Brain microvascular endothelial cell (primary cell): ENCODE data around the gene MYO18B.

ENCODE experiments used
- DNase-seq: peaks from one replicate; pipeline ENCODE4 v3.0.0-alpha.2; 2020
- H3K27ac ChIP-seq: fragments of 250-450 bp; sonication (Bioruptor Pico); 2 replicates; pipeline ENCODE4 v1.5.1; 2020; ENCODE audit warnings: mild to moderate bottlenecking, moderate library complexity
- H3K27me3 ChIP-seq: fragments of 250-450 bp; sonication (Bioruptor Pico); replicated peaks from 2 replicates; pipeline ENCODE4 v1.5.1; 2020; ENCODE audit warnings: mild to moderate bottlenecking
- H3K36me3 ChIP-seq: fragments of 250-450 bp; sonication (Bioruptor Pico); replicated peaks from 2 replicates; pipeline ENCODE4 v1.5.1; 2020; ENCODE audit warnings: mild to moderate bottlenecking
- H3K4me3 ChIP-seq: 2 replicates; pipeline ENCODE4 v1.5.1; 2011; ENCODE audit warnings: low read depth, mild to moderate bottlenecking, control low read depth, low read length, moderate library complexity
- in situ Hi-C: cut with HindIII; loops from 2 replicates; pipeline ENCODE4 v1.10.0; 2017; ENCODE audit warnings: low sequenced_read_pairs, low pct_ligation_motif_present
- TF ChIP-seq, protein P1 (sequence below): IDR thresholded peaks from 2 replicates; pipeline ENCODE4 v1.5.1; 2011; ENCODE audit warnings: low read depth, mild to moderate bottlenecking, moderate library complexity, low read length, control low read depth, inconsistent platforms; ENCODE audit errors: missing control alignments

Gene MYO18B

DNA sequence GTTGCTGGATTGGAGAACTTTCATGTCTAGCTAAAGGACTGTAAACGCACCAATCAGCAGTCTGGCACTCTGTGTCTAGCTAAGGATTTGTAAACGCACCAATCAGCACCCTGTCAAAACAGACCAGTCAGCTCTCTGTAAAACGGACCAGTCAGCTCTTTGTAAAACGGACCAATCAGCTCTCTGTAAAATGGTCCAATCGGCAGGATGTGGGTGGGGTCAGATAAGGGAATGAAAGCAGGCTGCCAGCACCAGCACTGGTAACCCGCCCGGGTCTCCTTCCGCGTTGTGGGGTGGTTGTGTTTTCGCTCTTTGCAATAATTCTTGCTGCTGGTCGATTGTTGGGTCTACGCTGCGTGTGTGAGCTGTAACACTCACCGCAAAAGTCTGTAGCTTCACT is 11.3 kb downstream of the MYO18B start:
- TF ChIP-seq, protein P1, sequence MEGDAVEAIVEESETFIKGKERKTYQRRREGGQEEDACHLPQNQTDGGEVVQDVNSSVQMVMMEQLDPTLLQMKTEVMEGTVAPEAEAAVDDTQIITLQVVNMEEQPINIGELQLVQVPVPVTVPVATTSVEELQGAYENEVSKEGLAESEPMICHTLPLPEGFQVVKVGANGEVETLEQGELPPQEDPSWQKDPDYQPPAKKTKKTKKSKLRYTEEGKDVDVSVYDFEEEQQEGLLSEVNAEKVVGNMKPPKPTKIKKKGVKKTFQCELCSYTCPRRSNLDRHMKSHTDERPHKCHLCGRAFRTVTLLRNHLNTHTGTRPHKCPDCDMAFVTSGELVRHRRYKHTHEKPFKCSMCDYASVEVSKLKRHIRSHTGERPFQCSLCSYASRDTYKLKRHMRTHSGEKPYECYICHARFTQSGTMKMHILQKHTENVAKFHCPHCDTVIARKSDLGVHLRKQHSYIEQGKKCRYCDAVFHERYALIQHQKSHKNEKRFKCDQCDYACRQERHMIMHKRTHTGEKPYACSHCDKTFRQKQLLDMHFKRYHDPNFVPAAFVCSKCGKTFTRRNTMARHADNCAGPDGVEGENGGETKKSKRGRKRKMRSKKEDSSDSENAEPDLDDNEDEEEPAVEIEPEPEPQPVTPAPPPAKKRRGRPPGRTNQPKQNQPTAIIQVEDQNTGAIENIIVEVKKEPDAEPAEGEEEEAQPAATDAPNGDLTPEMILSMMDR, result no peak
- no peaks in the 10 kb centered on the region for H3K36me3 ChIP-seq
- H3K27me3 ChIP-seq, result no peaks in the 10 kb centered on the region
- in situ Hi-C loops, result no loop called here
- no peak overlapping the region for H3K27ac ChIP-seq
- no peak for DNase-seq
- H3K4me3 ChIP-seq, result no peak overlapping the region

DNA sequence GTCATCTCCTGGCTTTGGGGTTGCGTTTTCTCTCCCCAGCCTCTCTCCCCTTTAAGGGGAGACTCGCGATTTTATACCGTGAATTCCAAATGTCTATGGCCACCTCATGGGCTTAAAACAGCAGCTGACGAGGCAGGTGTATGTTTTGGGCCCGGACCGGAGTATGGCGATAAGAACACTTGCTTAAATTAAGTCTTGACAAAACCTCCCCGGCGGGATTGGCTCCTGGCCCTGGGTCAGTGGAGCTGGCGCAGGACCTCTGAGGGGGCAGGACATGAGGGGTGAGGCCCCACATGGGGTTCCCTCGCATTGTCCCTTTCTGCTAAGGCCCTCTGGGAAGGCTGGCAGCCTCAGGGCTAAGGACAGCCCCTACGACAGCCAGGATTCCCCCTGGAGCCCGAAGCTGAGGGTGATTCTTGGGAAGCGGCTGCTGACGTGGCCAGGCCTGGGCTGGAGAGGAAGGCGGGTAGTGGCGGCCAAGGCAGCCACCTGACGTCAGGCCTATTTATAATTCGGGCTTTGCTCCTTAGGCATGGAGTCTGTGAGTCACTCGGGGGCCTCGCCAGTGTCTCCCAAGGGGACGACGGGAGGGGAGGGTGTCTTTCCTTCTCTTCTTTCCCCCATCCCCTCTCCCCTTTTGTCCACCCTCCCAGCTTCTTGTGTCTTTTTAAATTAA is 12.7 kb downstream of the MYO18B start:
- no peaks in the 10 kb centered on the region for H3K36me3 ChIP-seq
- in situ Hi-C loops, result no loop called here
- no peak overlapping the region for H3K4me3 ChIP-seq
- DNase-seq, result peak; percentile 96
- H3K27me3 ChIP-seq, result no peaks in the 10 kb centered on the region
- TF ChIP-seq, protein P1, result no peak
- H3K27ac ChIP-seq, result peak overlapping the region; percentile 80

DNA sequence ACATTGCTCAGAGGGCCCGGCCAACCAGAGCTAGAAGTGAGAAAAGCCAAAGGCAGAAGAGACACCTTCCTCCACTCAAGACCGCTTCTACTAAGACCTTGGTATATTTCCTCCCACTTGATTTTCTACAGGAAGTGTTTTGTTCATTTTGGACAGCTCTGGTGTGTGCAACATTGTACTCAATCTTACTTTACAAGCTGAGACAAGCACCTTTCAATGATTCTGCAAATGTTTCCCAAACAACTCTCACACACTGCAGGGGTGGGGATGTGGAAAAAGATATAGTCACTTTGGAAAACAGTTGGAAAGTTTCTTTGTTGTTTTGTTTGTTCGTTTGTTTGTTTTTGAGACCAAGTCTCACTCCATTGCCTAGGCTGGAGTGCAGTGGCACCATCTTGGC is 15.7 kb downstream of the MYO18B start:
- no peak for DNase-seq
- H3K27ac ChIP-seq, result no peak overlapping the region
- in situ Hi-C loops, result no loop called here

DNA sequence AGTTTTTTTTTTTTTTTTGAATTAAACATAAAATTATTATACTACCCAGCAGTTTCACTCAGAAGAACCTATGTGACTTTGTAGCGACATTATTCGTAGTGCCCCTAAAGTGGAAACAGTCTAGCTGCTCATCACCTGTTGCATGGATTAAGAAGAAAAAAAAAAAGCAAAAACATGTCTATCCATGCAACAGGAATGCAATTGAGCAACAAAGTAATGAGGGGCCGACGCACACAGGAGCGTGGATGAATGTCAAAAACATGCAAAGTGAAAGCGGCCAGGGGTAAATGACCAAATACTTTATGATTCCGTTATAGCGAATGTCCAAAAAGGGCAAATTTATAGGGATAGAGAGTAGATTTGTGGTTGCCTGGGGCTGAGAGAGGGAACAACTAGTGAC is 16.3 kb downstream of the MYO18B start:
- TF ChIP-seq, protein P1, result no peak
- in situ Hi-C loops, result no loop called here
- no peak overlapping the region for H3K4me3 ChIP-seq
- DNase-seq, result no peak
- H3K36me3 ChIP-seq, result no peaks in the 10 kb centered on the region
- H3K27me3 ChIP-seq, result no peaks in the 10 kb centered on the region
- no peak overlapping the region for H3K27ac ChIP-seq

More for the DNA sequence above, 15.7 kb downstream of the MYO18B start:
- TF ChIP-seq, protein P1, result no peak
- Histone ChIP-seq H3K4me3 (no peak overlapping the region), H3K27me3 (no peaks in the 10 kb centered on the region), H3K36me3 (no peaks in the 10 kb centered on the region)

DNA sequence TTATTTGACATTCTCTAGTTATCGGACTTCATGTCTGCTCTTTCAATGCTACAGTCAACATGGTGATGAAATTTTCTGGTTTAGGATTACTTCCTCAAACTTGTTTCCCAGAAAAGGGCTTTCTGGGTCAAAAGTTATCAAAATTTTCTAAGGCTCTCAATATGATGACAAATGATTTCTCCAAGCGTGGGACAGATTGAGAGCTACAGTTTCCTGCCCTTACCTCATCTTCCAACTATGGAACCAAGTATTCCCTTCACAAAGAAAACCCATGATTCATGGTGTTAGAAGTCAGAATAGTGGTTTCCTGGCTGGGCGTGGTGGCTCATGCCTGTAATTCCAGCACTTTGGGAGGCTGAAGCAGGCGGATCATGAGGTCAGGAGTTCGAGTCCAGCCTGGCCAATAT is 17.8 kb downstream of the MYO18B start:
- peak; percentile 96 for DNase-seq
- TF ChIP-seq, protein P1, result no peak
- Histone ChIP-seq H3K36me3 (no peaks in the 10 kb centered on the region), H3K27ac (peak overlapping the region; percentile 72), H3K27me3 (no peaks in the 10 kb centered on the region), H3K4me3 (no peak overlapping the region)
- in situ Hi-C loops, result no loop called here

DNA sequence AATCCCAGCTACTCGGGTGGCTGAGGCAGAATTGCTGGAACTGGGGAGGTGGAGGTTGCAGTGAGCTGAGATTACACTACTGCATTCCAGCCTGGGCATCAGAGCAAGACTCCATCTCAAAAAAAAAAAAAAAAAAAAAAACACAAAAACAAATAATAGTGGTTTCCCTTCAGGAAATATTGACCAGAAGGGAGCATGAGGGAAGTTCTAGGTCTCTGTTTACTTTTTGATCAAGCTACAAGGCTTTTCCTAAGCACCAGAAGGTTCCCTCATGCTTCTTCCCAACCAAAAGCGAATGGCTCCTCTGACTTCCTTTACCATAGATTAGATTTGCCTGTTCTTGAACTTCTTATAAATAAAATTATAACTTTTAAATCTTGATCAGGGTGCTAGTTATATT is 18.3 kb downstream of the MYO18B start:
- TF ChIP-seq, protein P1, result no peak
- Histone ChIP-seq H3K27ac (peak overlapping the region; percentile 72), H3K27me3 (no peaks in the 10 kb centered on the region), H3K36me3 (no peaks in the 10 kb centered on the region), H3K4me3 (no peak overlapping the region)
- in situ Hi-C loops, result no loop called here
- DNase-seq, result no peak
